GM12878 (cell line): ENCODE measurements around the gene ZNF689. TPM values are rescaled to one million over a fixed set of nuclear protein-coding genes. Genes with fewer than 3 reads are reported as not detected.

Experiments
- ASH2L ChIP-seq: fragments of 300-600, 200-600 bp; sonication (generic); IDR thresholded peaks from 2 replicates; pipeline ENCODE4 v1.6.1; 2017; ENCODE audit warnings: low read depth, mild to moderate bottlenecking, borderline replicate concordance
- BCLAF1 ChIP-seq: fragments of 450-650 bp; IDR thresholded peaks from 2 replicates; pipeline ENCODE4 v1.6.1; 2017; ENCODE audit warnings: antibody characterized with exemption, mild to moderate bottlenecking, moderate library complexity
- BHLHE40 ChIP-seq, 2 experiments: fragments of 450-650 bp in 1 of 2; IDR thresholded peaks; 2 replicates each; pipeline ENCODE4 v1.6.1; 2011 to 2017; ENCODE audit warnings: low read depth in 2 of 2, borderline replicate concordance in 1 of 2, improper control_type of control experiment in 1 of 2, low read length in 1 of 2, mild to moderate bottlenecking in 1 of 2
- BRCA1 ChIP-seq: IDR thresholded peaks from 2 replicates; pipeline ENCODE4 v1.6.1; 2011; ENCODE audit warnings: low read depth, low read length, improper control_type of control experiment
- CEBPZ ChIP-seq: fragments of 150-350 bp; IDR thresholded peaks from 2 replicates; pipeline ENCODE4 v1.6.1; 2016; ENCODE audit warnings: low read depth, low read length
- CHD2 ChIP-seq: IDR thresholded peaks from 2 replicates; pipeline ENCODE4 v1.6.1; 2011; ENCODE audit warnings: low read depth, low read length, improper control_type of control experiment, borderline replicate concordance
- E2F4 ChIP-seq: IDR thresholded peaks from 2 replicates; pipeline ENCODE4 v1.6.1; 2012; ENCODE audit warnings: low read depth, low read length, improper control_type of control experiment
- EZH2 ChIP-seq: IDR thresholded peaks from 2 replicates; pipeline ENCODE4 v1.6.1; 2012; ENCODE audit warnings: low read depth, mild to moderate bottlenecking, control low read depth, inconsistent platforms, low read length, borderline replicate concordance; ENCODE audit not compliant: control insufficient read depth
- IKZF2 ChIP-seq, 2 experiments: fragments of 450-650 bp; IDR thresholded peaks; 2 replicates each; pipeline ENCODE4 v1.6.1; 2017; ENCODE audit warnings: mild to moderate bottlenecking in 2 of 2, moderate library complexity in 2 of 2
- POLR2AphosphoS5 ChIP-seq: IDR thresholded peaks from 2 replicates; pipeline ENCODE4 v1.6.1; 2011; ENCODE audit warnings: mild to moderate bottlenecking, low read length, inconsistent platforms
- POU2F2 ChIP-seq: IDR thresholded peaks from 3 replicates; pipeline ENCODE4 v1.6.1; 2011; ENCODE audit warnings: low read depth, mild to moderate bottlenecking, low read length, borderline replicate concordance
- RELB ChIP-seq: fragments of 450-650 bp; IDR thresholded peaks from 2 replicates; pipeline ENCODE4 v1.6.1; 2017; ENCODE audit warnings: low read depth, mild to moderate bottlenecking, moderate library complexity
- SREBF2 ChIP-seq: IDR thresholded peaks from 2 replicates; pipeline ENCODE4 v1.6.1; 2012; ENCODE audit warnings: mild to moderate bottlenecking, low read length
- TAF1 ChIP-seq: IDR thresholded peaks from 2 replicates; pipeline ENCODE4 v1.6.1; 2011; ENCODE audit warnings: mild to moderate bottlenecking, low read depth, low read length, borderline replicate concordance
- ZBTB4 ChIP-seq: fragments of 450-650 bp; formaldehyde crosslinking; IDR thresholded peaks from 2 replicates; pipeline ENCODE4 v1.4.0; 2022; ENCODE audit warnings: mild to moderate bottlenecking, moderate library complexity
- polyA plus RNA-seq, 11 experiments: library from polyadenylated mRNA; depleted of rRNA in 4 of 11; unstranded in 6 of 11; stranded (reverse) in 5 of 11; fragments of >200 nt; fragmentation: Nextera tagmentation in 4 of 11; fragmentation: Illumina TruSeq in 1 of 11; extraction: Ambion mirVana in 4 of 11; extraction: Trizol in 1 of 11; gene quantifications; 1 replicate in 1 of 11; 2 replicates in 10 of 11; pipeline versions ENCODE4 v1.2.1 to v1.2.3, GENCODE V29; 2011 to 2016; ENCODE audit warnings: inconsistent platforms in 2 of 11, missing spikeins in 2 of 11, low read depth in 1 of 11
- total RNA-seq, 4 experiments: library from RNA; depleted of rRNA in 3 of 4; stranded (reverse); fragments of >200 nt in 3 of 4; fragmentation: Illumina TruSeq in 1 of 4; extraction: Trizol in 1 of 4; gene quantifications; 2 replicates each; pipeline versions ENCODE4 v1.2.1 to v1.2.3, GENCODE V29; 2013 to 2021

ZNF689 gene
- total and polyA plus RNA-seq, 10 of the 15 experiments (the other 5 are each of a cell fraction or from before 2014, with no cell fraction given) = 4.7 to 13.2 (median 8.5) TPM

- no peak; the same call in 1 of the 2 replicates for TF ChIP-seq BCLAF1
- no peak for TF ChIP-seq RELB
- 0 out of 2 replicates have a peak, but pooled peaks have one; percentile 3 for TF ChIP-seq SREBF2
- peak; percentile 57 for TF ChIP-seq CEBPZ
- peak; percentile 88; the same call in 1 of the 2 replicates for TF ChIP-seq POLR2AphosphoS5
- TF ChIP-seq BRCA1 = no peak
- peak; percentile 91 for TF ChIP-seq CHD2
- no peak for TF ChIP-seq ASH2L
- peak; percentile 70; the same call in 1 of the 2 replicates for TF ChIP-seq TAF1
- no peak; a peak in 1 of 4 replicates for TF ChIP-seq IKZF2 (IDR thresholded peaks at IDR 0.05)
- peak; percentile 36 to 89; a peak in 3 of 4 replicates for TF ChIP-seq BHLHE40 (IDR thresholded peaks at IDR 0.05; ENCODE audit: borderline replicate concordance in 1 of 2, low read depth in 2 of 2, low read length in 1 of 2)
- TF ChIP-seq EZH2 = no peak
- no peak for TF ChIP-seq ZBTB4 (CRISPR knock-in tag)
- TF ChIP-seq POU2F2 = peak; percentile 45; the same call in 2 of the 3 replicates
- TF ChIP-seq E2F4 = 0 out of 2 replicates have a peak, but pooled peaks have one; percentile 28
These were observed 47.9 kb upstream of the ZNF689 start, which contains the start of gene FBRS (continued) for GRCh38 chr16:30657866-30658730.
